Middle frontal gyrus (tissue), 1 donor: ENCODE results near the gene HTT-AS.

ENCODE experiments used
- DNase-seq: peaks from one replicate; pipeline ENCODE4 v3.0.0-alpha.2; 2015; ENCODE audit warnings: low spot score; ENCODE audit errors: extremely low spot score

Gene HTT-AS

GRCh38 chr4:3030566-3031356 is 43.6 kb downstream of the HTT-AS start:
- DNase-seq: no peak

DNA sequence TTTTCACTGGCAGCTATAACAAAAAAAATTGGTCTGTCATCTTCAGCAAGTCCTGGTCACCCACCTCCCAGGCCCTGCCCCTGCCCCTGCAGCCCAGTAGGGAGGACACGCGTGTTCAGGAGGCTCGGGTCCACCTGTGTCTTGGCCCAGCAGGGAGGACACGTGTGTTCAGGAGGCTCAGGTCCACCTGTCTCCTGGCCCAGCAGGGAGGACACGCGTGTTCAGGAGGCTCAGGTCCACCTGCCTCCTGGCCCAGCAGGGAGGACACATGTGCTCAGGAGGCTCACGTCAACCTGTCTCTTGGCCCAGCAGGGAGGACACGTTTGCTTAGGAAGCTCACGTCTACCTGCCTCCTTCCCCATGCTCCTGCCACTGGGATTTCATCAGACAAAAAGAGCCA is 44.9 kb downstream of the HTT-AS start:
- no peak for DNase-seq

- no peak for DNase-seq
Measured at GRCh38 chr4:3026540-3026939, 47.8 kb downstream of the HTT-AS start.

GRCh38 chr4:3025881-3026280 is 48.5 kb downstream of the HTT-AS start:
- DNase-seq: no peak

DNA sequence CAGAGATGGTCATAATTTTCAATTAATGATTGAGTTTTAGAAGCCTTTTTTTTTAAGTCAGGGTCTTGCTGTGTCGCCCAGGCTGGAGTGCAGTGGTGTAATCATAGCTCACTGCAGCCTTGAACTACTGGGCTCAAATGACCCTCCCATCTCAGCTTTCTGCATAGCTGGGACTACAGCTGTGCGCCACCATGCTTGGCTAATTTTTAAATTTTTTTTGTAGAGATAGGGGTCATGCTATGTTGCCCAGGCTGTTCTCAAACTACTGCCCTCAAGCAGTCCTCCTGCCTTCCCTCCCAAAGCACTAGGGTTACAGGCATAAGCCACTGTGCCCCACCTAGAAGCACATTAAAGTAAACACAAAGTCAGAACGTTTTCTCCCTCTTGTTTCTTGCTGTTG is 51.7 kb downstream of the HTT-AS start:
- DNase-seq: no peak

DNA sequence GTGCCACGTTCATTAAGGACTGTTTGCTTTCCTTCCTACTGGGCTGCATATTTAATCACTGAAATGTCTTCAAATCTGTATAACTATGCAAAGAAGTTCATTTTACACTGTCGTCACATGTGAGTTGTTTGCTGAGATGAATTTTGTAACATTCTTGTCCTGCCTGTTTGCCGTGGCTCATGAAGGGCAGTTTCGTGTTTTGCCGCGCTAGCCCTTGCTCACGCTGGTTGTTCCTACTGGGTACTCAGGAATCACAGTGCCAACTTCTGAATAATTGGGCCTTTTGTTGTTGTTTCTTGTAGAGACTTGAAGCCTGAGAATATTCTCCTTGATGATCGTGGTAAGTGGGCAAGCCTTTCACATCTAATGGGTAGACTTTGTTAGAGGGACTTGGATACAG is 52.2 kb downstream of the HTT-AS start:
- DNase-seq: no peak

DNA sequence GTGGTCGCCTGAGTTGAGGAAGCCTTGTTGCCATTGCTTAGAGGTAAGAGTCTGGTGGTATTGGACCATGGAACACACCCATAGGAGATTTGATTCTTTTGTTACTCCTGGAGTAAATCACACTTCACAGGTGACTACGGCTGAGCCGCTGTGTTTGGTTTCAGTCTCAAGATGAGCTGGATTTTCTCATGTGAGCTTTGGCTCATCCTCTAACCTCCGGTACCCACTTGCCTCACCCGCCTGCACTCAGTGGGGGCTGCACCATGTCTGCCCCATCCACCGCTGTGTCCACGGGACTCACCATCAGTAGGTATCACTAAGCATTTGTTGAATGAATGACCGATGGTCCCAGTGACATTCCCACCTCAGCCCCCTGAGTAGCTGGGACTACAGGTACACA is 52.7 kb downstream of the HTT-AS start:
- DNase-seq: no peak

DNA sequence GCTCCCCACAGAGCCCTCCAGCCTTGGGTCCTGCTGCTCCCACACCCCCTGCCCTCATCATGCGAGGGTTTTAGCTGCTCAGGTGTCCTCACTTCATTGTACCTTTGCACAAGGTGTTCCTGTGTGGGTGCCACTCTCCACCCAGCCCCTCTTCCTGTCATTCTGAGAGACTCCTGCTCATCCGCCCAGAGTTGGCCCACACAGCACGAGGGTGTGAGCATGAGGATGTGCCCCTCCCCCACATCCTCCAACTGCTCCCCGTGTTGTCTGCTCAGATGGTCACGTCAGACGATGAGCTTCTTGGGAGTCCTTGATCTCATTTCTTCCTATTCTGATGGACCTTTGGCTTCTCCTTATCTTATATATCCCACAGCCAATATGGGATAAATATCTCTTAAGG is 53.2 kb downstream of the HTT-AS start:
- DNase-seq: no peak

DNA sequence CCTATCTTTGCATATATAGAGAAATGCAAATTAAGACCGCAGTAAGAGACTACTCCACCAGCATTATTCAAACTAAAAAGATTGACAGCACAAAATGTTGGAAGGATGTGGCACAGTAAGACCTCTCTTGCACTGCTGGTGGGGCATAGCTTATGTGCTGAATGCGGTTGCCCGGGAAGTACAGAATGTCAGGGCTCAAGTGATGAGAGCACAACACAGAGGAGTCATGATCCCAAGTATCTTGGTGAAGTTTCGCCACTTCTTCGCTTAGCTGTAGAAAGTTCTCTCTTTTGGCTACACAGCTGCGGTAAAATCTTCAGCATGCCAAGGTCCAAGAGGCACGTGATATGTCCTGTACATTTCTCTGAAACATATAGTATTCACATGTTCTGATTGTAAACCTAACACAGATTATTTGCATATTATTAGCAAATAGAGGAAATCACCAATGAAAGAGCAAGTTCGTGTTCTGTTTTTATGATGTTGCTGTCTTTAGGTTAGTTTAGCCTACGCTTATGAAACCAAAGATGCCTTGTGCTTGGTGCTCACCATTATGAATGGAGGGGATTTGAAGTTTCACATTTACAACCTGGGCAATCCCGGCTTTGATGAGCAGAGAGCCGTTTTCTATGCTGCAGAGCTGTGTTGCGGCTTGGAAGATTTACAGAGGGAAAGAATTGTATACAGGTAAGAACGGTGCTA is 55.0 kb downstream of the HTT-AS start:
- DNase-seq: no peak

DNA sequence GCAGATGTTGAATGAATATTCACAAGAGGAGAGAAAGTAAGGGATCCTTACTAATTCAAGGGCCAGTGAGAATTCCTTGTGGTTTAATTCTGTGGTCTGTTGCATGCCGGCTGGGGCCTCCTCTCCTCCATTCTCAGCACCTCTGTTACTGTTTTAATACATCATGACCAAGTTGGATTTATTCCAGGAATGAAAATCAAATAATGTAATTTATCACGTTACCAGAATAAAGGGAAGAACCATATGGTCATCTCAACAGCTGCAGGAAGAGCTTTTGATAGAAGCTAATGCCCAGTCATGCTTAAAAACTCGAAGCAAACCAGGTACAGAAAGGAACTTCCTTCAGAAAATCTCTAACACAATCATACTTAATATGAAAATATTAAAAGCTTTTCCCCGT is 56.8 kb downstream of the HTT-AS start:
- DNase-seq: no peak

- DNase-seq: no peak
Measured at GRCh38 chr4:3016961-3017360, 57.4 kb downstream of the HTT-AS start.

GRCh38 chr4:3013839-3014350 is 60.4 kb downstream of the HTT-AS start:
- no peak for DNase-seq
